CD4-positive, alpha-beta T cell treated with Interleukin-4 for 1 hour (primary cell): ENCODE results near the gene NCK2.

Experiments used
- DNase-seq, 2 donors: peaks; one replicate each; pipeline ENCODE4 v3.0.0-alpha.2; 2020 to 2022

The NCK2 gene

DNA sequence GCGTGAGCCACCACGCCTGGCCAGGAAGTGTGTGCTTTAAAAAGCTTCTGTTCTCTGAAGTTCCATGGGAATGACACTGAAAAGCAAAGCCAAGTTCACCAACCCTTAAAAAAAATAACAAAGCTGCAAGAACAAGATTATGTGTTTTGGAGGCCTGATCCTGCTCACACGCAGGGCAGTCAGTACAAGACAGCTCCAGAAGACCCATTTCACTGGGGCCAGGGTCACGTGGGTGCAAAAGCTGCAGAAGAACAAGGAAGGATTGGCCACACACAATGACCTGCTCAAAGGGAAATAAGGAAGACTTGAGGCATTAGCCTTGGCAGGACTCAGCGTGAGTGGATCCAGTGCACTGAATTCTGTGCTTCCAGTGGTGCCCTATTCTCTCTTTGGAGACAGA, 187.9 kb downstream of the NCK2 start:
- no peak for DNase-seq

DNA sequence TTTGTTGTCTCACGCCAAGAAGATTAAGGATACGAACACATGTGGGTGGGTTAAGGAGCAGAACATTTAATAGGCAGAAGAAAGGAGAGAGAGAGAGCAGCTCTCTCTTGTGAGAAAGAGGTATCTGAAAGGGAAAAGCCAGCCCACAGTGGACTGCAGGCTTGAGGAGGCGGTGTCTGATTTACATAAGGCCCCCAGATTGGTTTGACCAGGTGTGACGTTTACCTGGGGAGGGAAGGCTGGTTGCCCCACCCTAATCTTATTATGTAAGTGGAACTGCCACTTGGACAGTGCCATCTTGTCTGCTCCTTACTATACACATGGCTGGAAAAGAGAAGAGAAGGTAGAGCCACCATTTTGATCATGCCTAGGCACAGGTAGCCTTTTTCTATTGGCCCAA, 189.2 kb downstream of the NCK2 start:
- no peak for DNase-seq

GRCh38 chr2:105934467-105934866, 189.8 kb downstream of the NCK2 start:
- peak; percentile 15 to 47 for DNase-seq

DNA sequence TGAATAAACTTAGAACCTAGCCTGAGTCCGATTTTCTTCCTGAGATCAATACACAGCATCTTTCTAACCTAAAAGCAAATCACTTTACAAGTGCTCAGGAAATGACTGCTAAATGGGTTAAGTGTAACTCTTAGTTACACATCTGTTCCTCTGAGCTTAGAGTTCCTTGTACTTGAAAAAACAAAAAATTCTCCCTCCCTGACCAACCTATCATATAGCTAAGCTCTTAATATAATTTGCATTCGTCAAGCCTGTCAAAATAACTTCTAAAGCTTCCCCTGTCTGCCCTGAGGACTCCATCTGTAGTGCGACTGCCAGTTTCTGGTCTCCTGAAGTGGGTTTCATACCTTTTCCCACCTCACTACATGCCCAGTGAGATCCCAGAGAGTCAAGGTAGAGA, 190.4 kb downstream of the NCK2 start:
- DNase-seq: peak in 1 of 2 donors; percentile 54

GRCh38 chr2:105936954-105937353, 192.2 kb downstream of the NCK2 start:
- no peak for DNase-seq

GRCh38 chr2:105937498-105938097, 192.9 kb downstream of the NCK2 start:
- no peak for DNase-seq
